ENCODE measurements around the gene NARF.

NARF gene

DNA sequence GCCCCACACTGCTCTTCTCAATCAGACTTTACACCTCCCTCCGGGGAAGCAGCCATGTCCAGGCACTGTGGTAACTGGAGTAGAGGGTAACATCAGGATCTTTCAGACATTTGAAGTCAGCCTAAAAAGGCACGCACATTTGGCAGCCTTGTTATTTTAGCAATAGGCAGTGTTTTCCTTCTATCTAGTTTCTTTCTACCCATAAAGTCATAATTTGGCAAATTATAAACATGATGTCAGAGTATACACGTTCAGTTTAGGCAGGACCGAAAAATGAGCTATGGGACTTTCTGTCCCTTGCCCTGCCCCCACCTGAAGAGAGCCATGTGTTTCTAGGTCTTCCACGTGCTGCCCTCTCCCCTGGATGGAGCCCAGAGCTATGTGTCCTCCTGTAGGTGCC lies 21.1 kb downstream of the NARF start:
- no peak for DNase-seq

- DNase-seq: no peak
These were observed 21.8 kb downstream of the NARF start for GRCh38 chr17:82480318-82480717.

DNA sequence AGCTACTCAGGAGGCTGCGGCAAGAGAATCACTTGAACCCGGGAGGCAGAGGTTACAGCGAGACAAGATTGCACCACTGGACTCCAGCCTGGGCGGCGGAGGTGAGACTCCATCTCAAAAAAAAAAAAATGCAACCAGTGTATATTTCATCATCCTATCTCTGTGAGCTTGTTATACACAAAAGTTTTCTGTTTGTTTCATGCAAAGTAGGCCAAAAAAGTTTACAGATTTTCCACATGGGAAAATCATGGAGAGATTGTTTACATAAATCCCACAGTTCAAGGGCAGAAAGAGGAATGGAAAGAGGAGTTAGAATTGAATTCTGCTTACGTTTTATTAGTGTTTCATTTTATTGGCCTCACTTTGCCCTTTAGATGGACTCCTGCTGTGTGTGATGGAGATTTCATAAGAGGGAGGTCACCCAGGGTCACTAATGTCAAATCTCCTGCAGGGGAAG lies 24.7 kb downstream of the NARF start:
- no peak for DNase-seq

DNA sequence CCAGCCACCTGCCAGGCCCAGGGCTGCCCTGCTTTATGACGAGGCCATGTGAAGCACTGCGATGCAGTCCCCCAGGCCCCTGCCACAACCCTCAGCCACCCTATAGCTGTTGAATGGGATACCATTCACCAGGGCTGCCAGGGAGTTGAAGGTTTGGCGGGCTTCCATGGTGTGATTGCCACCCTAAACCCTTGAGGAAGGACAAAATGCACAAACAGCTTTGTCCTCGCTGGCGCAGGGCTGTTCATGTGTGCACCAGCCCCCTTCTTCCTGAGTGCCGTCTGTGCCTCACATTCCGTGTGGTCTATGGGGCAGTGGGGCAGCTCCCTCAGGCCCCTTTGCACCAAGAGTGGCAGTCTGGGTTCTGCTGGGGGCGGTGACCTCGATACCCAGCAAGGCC lies 25.3 kb downstream of the NARF start:
- DNase-seq: no peak

DNA sequence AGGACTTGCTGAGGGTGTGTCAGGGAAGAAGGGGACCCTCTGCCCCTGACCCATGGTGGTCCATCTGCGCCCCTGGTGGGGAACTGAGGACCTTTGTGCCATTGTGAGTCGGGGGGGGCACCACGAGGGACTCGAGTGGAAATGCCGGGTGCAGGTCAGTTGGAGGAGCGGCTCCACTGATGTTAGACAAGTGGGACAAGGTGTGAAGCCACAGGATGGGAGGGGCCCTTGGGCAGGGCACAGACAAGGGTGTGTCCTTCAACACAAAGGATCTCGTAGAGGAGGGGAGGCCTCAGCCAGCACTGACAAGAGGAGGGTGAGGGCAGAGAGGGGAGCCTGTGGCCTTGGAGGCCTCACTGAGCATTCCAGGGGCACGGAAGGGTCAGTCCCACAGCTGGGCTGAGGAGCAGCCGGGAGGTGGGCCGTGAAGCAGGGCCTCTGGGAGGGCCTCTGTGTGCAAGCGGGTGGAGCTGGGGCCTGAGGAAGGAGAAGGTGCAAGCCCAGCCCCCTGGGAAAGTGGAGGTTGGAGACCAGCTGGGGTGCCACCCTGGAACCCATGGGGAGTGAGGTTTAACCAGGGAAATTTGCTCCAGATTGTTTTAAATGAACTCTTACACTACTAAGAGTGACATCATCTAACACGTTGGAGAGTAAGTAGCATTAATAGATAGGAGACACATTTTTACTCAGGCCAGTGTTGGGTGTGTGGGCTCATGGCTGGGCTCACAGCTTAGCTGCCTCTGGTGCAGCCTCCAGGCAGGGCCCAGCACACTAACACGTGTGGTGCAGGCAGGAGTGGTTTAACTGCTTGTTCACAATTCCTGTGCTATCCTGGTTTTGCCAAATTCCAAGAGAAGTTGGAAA lies 27.9 kb downstream of the NARF start:
- no peak for DNase-seq

GRCh38 chr17:82487910-82488309 lies 29.4 kb downstream of the NARF start:
- DNase-seq: no peak

DNA sequence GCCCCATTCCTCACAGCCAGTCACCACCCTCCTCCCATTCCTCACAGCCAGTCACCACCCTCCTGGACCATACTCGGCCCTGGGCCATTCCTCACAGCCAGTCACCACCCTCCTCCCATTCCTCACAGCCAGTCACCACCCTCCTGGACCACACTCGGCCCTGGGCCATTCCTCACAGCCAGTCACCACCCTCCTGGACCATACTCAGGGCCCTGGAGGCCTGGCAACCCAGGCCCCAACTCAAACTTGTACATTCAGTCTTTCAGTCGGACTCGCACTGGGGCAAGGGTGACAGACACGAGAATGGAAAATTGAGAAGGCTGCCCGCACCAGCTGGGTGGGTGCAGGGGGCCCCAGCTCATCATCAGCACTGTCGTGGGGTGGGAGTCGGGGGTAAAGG lies 30.6 kb downstream of the NARF start:
- DNase-seq: no peak

DNA sequence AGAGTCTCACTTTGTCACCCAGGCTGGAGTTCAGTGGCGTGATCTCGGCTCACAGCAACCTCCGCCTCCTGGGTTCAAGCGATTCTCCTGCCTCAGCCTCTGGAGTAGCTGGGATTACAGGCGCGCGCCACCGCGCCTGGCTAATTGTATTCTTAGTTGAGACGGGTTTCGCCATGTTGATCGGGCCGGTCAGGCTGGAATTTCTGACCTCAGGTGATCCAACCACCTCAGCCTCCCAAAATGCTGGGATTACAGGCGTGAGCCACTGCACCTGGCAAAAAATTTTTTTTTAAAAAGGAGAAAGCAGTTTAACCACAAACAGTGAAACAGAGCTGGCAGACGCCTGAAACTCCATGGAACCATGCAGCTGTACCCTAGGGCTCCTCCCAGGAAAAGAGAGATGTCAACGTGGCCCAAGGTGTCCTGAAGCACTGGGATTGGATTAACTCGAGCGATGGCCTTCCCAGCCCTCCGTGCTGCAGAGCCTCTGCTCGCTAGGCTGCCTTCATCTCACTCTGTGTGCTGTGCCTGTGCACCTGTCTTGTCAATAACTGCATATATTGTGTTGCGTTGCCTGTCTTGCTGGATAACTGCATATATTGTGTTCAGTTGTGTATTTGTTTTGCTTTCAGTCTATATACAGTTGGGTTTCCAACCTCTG lies 31.4 kb downstream of the NARF start:
- no peak for DNase-seq

GRCh38 chr17:82490512-82491195 lies 32.1 kb downstream of the NARF start:
- DNase-seq: no peak

GRCh38 chr17:82491196-82491530 lies 32.6 kb downstream of the NARF start:
- DNase-seq: no peak

GRCh38 chr17:82491533-82491932 lies 33.0 kb downstream of the NARF start:
- no peak for DNase-seq

DNA sequence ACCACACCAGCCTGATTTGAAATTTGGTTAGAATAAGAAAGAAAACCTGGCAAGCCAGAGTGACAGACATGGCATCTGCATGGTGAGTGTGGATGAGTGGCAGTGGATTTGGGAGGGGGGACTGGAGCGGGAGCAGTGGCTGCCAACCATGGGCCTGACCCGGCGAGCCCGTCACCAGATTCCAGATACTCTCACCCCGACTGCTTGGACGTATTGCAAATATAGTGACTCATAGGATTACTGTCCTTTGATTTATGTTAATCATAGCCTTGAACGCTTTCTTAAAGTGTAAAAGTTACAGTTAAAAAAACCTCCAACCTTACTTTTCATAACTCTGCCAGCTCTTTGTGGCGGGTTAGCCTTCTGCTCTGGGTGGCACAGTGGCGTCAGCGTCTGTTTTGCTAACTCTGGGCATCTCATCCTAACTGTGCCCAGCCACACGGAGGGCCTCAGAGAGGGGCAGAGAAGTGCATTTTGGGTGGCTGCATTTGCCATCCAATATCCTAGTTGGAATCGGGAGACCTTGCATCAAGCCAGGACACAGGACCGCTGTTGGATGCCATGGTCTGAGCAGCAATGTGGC lies 34.2 kb downstream of the NARF start:
- no peak for DNase-seq

- no peak for DNase-seq
These were observed 34.8 kb downstream of the NARF start for GRCh38 chr17:82493226-82493781.

GRCh38 chr17:82494236-82495055 lies 35.9 kb downstream of the NARF start:
- peak; percentile 78 to 80 for DNase-seq

GRCh38 chr17:82495844-82496528 lies 37.4 kb downstream of the NARF start:
- no peak for DNase-seq

DNA sequence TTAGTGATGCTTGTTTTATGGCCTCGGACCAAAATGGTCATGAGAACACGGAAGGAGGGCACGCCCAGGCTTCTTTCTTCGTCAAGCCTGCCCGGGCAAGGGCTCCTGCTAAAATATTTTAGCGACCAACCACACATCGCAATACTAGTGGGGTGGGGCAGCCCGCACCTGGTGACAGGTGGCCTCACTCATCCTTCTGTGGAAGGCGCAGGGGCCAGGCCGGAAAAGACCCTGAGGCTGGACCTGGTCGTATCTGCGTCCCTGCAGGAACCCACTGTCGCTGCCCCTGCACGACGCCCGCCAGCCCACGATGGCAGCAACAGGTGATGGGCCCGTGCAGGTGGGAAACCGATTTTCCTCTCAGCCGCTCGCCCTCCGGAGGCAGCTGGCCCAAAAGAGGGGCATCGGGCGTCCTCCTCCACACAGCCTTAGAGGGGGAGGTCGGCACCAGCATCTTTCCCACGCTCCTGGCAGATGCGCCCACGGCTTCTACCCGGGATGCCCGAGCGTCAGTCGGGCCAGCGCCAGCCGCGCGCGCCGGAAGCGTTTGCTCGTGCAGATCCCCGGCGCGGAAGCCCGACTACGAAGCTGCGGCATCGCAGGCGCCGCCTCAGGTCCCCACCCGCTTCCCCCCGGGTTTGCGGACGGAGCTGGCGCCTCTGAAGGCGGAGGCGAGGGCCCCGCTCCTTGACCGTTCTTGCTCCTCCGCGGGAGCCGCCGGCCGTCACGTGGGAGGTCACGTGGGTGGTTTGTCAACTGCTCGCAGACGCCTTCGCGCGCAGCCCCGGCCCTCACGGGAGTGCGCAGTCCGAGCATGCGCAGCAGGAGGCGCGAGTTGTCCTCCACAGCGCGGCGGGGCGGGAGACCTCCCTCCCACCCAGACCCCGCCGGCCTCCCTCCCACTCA lies 38.2 kb downstream of the NARF start:
- DNase-seq: peak; percentile 88 to 90

GRCh38 chr17:82497483-82498405 lies 39.2 kb downstream of the NARF start:
- DNase-seq: peak; percentile 39 to 48

- DNase-seq: no peak
These were observed 43.7 kb downstream of the NARF start for GRCh38 chr17:82502207-82502606.

DNA sequence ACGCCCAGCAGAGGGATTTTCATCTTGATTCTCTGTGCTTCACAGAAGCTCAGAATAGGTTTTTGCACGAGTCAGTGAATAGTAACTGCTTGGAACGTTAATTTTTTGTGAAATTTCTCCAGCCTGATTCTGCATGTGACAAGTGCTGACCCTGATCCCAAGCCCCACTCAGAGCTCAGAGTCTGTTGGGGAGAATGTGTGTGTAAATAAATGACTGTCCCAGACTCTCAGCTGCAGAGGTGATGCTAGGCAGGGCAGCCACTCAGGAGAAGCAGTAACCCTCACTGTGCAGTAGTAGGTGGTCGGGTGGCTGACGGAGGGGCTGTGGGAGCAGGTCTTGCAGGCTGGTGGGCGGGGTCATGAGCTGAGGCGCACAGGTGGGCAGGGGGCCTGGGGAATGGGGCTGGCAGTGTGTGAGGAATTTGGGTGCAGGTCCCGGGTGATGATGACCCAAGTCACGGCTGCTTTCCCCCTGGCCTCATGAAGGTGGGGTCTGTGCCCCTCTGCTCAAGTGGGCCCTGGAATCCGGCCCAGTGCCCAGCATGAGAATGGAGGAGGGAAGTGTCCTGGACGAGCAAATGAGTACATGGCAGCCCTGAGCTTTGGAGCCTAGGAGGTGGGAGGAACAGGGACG lies 44.7 kb downstream of the NARF start:
- no peak for DNase-seq
